GM12878 (cell line): ENCODE data around the gene RRAD.

ENCODE experiments used
- ATF3 ChIP-seq: IDR thresholded peaks from 2 replicates; pipeline ENCODE4 v1.6.1; 2011; ENCODE audit warnings: low read depth, mild to moderate bottlenecking, low read length, moderate library complexity, borderline replicate concordance; ENCODE audit errors: extremely low read depth
- BACH1 ChIP-seq: fragments of 450-650 bp; IDR thresholded peaks from 2 replicates; pipeline ENCODE4 v1.6.1; 2017; ENCODE audit warnings: mild to moderate bottlenecking, borderline replicate concordance
- CREM ChIP-seq: IDR thresholded peaks from 2 replicates; pipeline ENCODE4 v1.6.1; 2014; ENCODE audit warnings: antibody characterized with exemption, low read depth
- CTCF ChIP-seq, 3 experiments: IDR thresholded peaks in 2 of 3; conservative IDR thresholded peaks in 1 of 3; 2 replicates each; pipeline ENCODE4 v1.5.1; 2011; ENCODE audit warnings: low read depth in 3 of 3, low read length in 3 of 3, mild to moderate bottlenecking in 3 of 3, control low read depth in 2 of 3, moderate library complexity in 2 of 3, inconsistent platforms in 1 of 3, mixed read lengths in 1 of 3; ENCODE audit not compliant: control insufficient read depth in 2 of 3, insufficient read depth in 1 of 3; ENCODE audit errors: extremely low read depth in 1 of 3
- EZH2 ChIP-seq: IDR thresholded peaks from 2 replicates; pipeline ENCODE4 v1.6.1; 2012; ENCODE audit warnings: low read depth, mild to moderate bottlenecking, control low read depth, inconsistent platforms, low read length, borderline replicate concordance; ENCODE audit not compliant: control insufficient read depth
- GABPA ChIP-seq: IDR thresholded peaks from 2 replicates; pipeline ENCODE4 v1.6.1; 2014; ENCODE audit warnings: antibody characterized with exemption, low read depth, mild to moderate bottlenecking, inconsistent platforms
- KLF5 ChIP-seq: fragments of 450-650 bp; IDR thresholded peaks from 2 replicates; pipeline ENCODE4 v1.6.1; 2014; ENCODE audit warnings: mild to moderate bottlenecking; ENCODE audit not compliant: partially characterized antibody
- MYC ChIP-seq: IDR thresholded peaks from 2 replicates; pipeline ENCODE4 v1.6.1; 2011; ENCODE audit warnings: mild to moderate bottlenecking, low read length, moderate library complexity, inconsistent platforms; ENCODE audit not compliant: insufficient read depth, insufficient replicate concordance, insufficient read length, severe bottlenecking
- NFIC ChIP-seq: IDR thresholded peaks from 2 replicates; pipeline ENCODE4 v1.6.1; 2012; ENCODE audit warnings: low read depth, mild to moderate bottlenecking, inconsistent platforms, low read length, moderate library complexity
- POLR2A ChIP-seq: IDR thresholded peaks from 2 replicates; pipeline ENCODE4 v1.6.1; 2011; ENCODE audit warnings: low read depth, mild to moderate bottlenecking, low read length
- RAD51 ChIP-seq: fragments of 450-650 bp; IDR thresholded peaks from 2 replicates; pipeline ENCODE4 v1.6.1; 2016; ENCODE audit warnings: moderate library complexity, mild to moderate bottlenecking, inconsistent platforms
- RFX5 ChIP-seq: IDR thresholded peaks from 2 replicates; pipeline ENCODE4 v1.6.1; 2011; ENCODE audit warnings: low read depth, low read length, improper control_type of control experiment
- SMC3 ChIP-seq: IDR thresholded peaks from 2 replicates; pipeline ENCODE4 v1.6.1; 2011; ENCODE audit warnings: low read length, improper control_type of control experiment, borderline replicate concordance
- SREBF1 ChIP-seq: IDR thresholded peaks from 2 replicates; pipeline ENCODE4 v1.6.1; 2012; ENCODE audit warnings: mild to moderate bottlenecking, low read length

GRCh38 chr16:66952430-66953110 is 27.2 kb upstream of the RRAD start:
- TF ChIP-seq MYC = no peak
- no peak for TF ChIP-seq CTCF (IDR thresholded peaks at IDR 0.05 in 2 of 3, conservative IDR thresholded peaks at IDR 0.05 in 1 of 3; ENCODE audit: control insufficient read depth in 2 of 3, extremely low read depth in 1 of 3, insufficient read depth in 1 of 3, low read depth in 3 of 3, low read length in 3 of 3)
- no peak for TF ChIP-seq GABPA
- no peak for TF ChIP-seq SREBF1
- no peak for TF ChIP-seq RAD51
- TF ChIP-seq RFX5 = no peak
- TF ChIP-seq KLF5 = no peak
- TF ChIP-seq CREM = no peak
- no peak for TF ChIP-seq NFIC
- no peak for TF ChIP-seq EZH2
- no peak for TF ChIP-seq ATF3
- no peak for TF ChIP-seq POLR2A
- no peak for TF ChIP-seq BACH1
- TF ChIP-seq SMC3 = no peak
